Measurements from ENCODE around the gene IGF2BP3. TPM values are rescaled to one million over a fixed set of nuclear protein-coding genes. Genes with fewer than 3 reads are reported as not detected.
"Not testable (repeated sequence)": the region's sequence is repeated elsewhere in the genome, so short reads cannot be mapped to it uniquely, and the experiment has no call there.

Gene IGF2BP3
- total and polyA plus RNA-seq, 2 donors (not counting 1 experiment from before 2014, with no cell fraction given): 4.3 to 11.2 TPM

DNA sequence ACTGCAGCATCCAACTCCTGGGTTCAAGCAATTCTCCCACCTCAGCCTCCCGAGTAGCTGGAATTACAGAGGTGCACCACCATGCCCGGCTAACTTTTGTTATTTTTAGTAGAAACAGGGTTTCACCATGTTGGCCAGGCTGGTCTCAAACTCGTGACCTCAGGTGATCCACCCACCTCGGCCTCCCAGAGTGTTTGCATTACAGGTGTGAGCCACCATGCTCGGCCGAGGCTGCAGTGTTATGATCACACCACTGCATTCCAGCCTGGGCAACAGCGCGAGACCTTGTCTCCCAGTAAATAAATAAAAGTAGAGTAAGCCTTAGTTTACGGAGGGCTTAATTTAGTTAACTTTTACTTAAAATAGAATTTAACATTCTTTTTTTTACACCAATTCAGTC is 23.7 kb upstream of the IGF2BP3 start:
- no peak for DNase-seq (ENCODE audit: low read depth in 2 of 2)
- H3K9ac ChIP-seq (ENCODE audit: insufficient read depth, low read length): no peak overlapping the region

DNA sequence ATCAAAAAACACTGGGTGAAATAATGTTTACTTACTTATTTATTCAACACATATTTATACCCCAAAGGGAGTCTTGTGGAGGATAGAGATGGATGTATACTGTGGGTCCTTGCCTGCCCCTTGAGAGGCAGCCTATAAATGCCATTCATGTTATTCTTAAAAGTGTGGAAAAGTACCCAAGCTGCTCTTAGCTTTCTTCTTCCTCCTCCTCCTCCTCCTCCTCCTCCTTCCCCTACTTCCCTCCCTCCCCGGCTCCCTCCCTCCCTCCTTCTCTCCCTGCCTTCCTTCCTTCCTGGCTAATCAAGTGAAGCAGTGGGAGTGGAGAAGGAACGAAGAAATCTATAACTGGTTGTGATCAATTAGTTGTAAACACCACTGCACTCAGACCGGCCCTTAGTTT is 21.2 kb upstream of the IGF2BP3 start:
- H3K9ac ChIP-seq (ENCODE audit: insufficient read depth, low read length): no peak overlapping the region
- no peak overlapping the region for H3K4me2 ChIP-seq (ENCODE audit: extremely low read depth, insufficient read depth, low read length)
- peak overlapping the region in 1 of 4 experiments; percentile 63 for H3K4me3 ChIP-seq (replicated peaks in 1 of 4; ENCODE audit: control extremely low read depth in 1 of 4, insufficient read depth in 1 of 4, low read depth in 3 of 4, low read length in 4 of 4)

More for the DNA sequence above, 23.7 kb upstream of the IGF2BP3 start:
- Histone ChIP-seq H3K4me3 (replicated peaks in 1 of 4; ENCODE audit: control extremely low read depth in 1 of 4, insufficient read depth in 1 of 4, low read depth in 3 of 4, low read length in 4 of 4) (no peak overlapping the region), H3K27ac (ENCODE audit: insufficient read depth, low read length) (no peak overlapping the region), H3K9me3 (ENCODE audit: control insufficient read depth, insufficient read depth, low read depth, low read length) (no peaks in the 10 kb centered on the region), H3K4me2 (ENCODE audit: extremely low read depth, insufficient read depth, low read length) (no peak overlapping the region), H3K36me3 (ENCODE audit: control insufficient read depth, insufficient read depth, low read length) (no peaks in the 10 kb centered on the region), H3K4me1 (ENCODE audit: control insufficient read depth, extremely low read depth, insufficient read depth, low read length) (no peaks in the 10 kb centered on the region), H3K27me3 (ENCODE audit: control insufficient read depth, insufficient read depth, low read length) (no peaks in the 10 kb centered on the region), H2AFZ (ENCODE audit: low read length) (no peak overlapping the region), H3K79me2 (ENCODE audit: control insufficient read depth, insufficient read depth, low read length) (no peaks in the 10 kb centered on the region), H4K20me1 (ENCODE audit: control insufficient read depth, extremely low read depth, insufficient read depth, low read length) (no peaks in the 10 kb centered on the region)
- TF ChIP-seq EZH2 (IDR thresholded peaks at IDR 0.05; ENCODE audit: low read length, missing control alignments): no peak
- no peak for TF ChIP-seq CTCF (conservative IDR thresholded peaks at IDR 0.05 in 1 of 2, IDR thresholded peaks at IDR 0.05 in 1 of 2; ENCODE audit: low read depth in 1 of 2, low read length in 2 of 2)

GRCh38 chr7:23490357-23491135 is 20.3 kb upstream of the IGF2BP3 start:
- peak overlapping the region; percentile 35 for H2AFZ ChIP-seq (ENCODE audit: low read length)
- H3K4me2 ChIP-seq (ENCODE audit: extremely low read depth, insufficient read depth, low read length): peak overlapping the region; percentile 23
- TF ChIP-seq EZH2 (IDR thresholded peaks at IDR 0.05; ENCODE audit: low read length, missing control alignments) (no peak), CTCF (conservative IDR thresholded peaks at IDR 0.05 in 1 of 2, IDR thresholded peaks at IDR 0.05 in 1 of 2; ENCODE audit: low read depth in 1 of 2, low read length in 2 of 2) (no peak)
- DNase-seq (ENCODE audit: low read depth in 2 of 2): peak; percentile 25 to 57
- H3K27ac ChIP-seq (ENCODE audit: insufficient read depth, low read length): peak overlapping the region; percentile 43
- H3K9me3 ChIP-seq (ENCODE audit: control insufficient read depth, insufficient read depth, low read depth, low read length): no peaks in the 10 kb centered on the region
- peak overlapping the region; percentile 44 for H3K9ac ChIP-seq (ENCODE audit: insufficient read depth, low read length)
- no peaks in the 10 kb centered on the region for H4K20me1 ChIP-seq (ENCODE audit: control insufficient read depth, extremely low read depth, insufficient read depth, low read length)
- H3K27me3 ChIP-seq (ENCODE audit: control insufficient read depth, insufficient read depth, low read length): no peaks in the 10 kb centered on the region
- no peaks in the 10 kb centered on the region for H3K4me1 ChIP-seq (ENCODE audit: control insufficient read depth, extremely low read depth, insufficient read depth, low read length)
- no peaks in the 10 kb centered on the region for H3K79me2 ChIP-seq (ENCODE audit: control insufficient read depth, insufficient read depth, low read length)
- no peaks in the 10 kb centered on the region for H3K36me3 ChIP-seq (ENCODE audit: control insufficient read depth, insufficient read depth, low read length)
- peak overlapping the region; percentile 21 to 63 (median 40) for H3K4me3 ChIP-seq (replicated peaks in 1 of 4; ENCODE audit: control extremely low read depth in 1 of 4, insufficient read depth in 1 of 4, low read depth in 3 of 4, low read length in 4 of 4)

More for the DNA sequence above, 21.2 kb upstream of the IGF2BP3 start:
- no peak for DNase-seq (ENCODE audit: low read depth in 2 of 2)
- Histone ChIP-seq H3K79me2 (ENCODE audit: control insufficient read depth, insufficient read depth, low read length) (no peaks in the 10 kb centered on the region), H3K27me3 (ENCODE audit: control insufficient read depth, insufficient read depth, low read length) (no peaks in the 10 kb centered on the region), H3K9me3 (ENCODE audit: control insufficient read depth, insufficient read depth, low read depth, low read length) (no peaks in the 10 kb centered on the region), H4K20me1 (ENCODE audit: control insufficient read depth, extremely low read depth, insufficient read depth, low read length) (no peaks in the 10 kb centered on the region), H3K27ac (ENCODE audit: insufficient read depth, low read length) (no peak overlapping the region), H3K4me1 (ENCODE audit: control insufficient read depth, extremely low read depth, insufficient read depth, low read length) (no peaks in the 10 kb centered on the region), H2AFZ (ENCODE audit: low read length) (no peak overlapping the region), H3K36me3 (ENCODE audit: control insufficient read depth, insufficient read depth, low read length) (no peaks in the 10 kb centered on the region)
- TF ChIP-seq CTCF (conservative IDR thresholded peaks at IDR 0.05 in 1 of 2, IDR thresholded peaks at IDR 0.05 in 1 of 2; ENCODE audit: low read depth in 1 of 2, low read length in 2 of 2): no peak
- no peak for TF ChIP-seq EZH2 (IDR thresholded peaks at IDR 0.05; ENCODE audit: low read length, missing control alignments)

DNA sequence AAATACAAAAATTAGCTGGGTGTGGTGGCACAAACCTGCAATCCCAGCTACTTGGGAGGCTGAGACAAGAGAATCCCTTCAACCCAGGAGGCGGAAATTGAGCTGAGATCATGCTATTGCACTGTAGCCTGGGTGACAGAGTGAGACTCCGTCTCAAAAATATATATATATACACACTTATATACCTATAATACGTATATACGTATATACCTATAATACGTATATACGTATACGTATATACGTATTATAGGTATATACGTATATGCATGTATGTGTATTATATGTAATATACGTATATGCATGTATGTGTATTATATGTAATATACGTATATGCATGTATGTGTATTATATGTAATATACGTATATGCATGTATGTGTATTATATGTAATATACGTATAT is 18.4 kb upstream of the IGF2BP3 start:
- not testable (repeated sequence) for H3K4me3 ChIP-seq (replicated peaks in 1 of 4; ENCODE audit: control extremely low read depth in 1 of 4, insufficient read depth in 1 of 4, low read depth in 3 of 4, low read length in 4 of 4); H3K27ac ChIP-seq (ENCODE audit: insufficient read depth, low read length); H3K9me3 ChIP-seq (ENCODE audit: control insufficient read depth, insufficient read depth, low read depth, low read length); H3K36me3 ChIP-seq (ENCODE audit: control insufficient read depth, insufficient read depth, low read length); H3K27me3 ChIP-seq (ENCODE audit: control insufficient read depth, insufficient read depth, low read length); H4K20me1 ChIP-seq (ENCODE audit: control insufficient read depth, extremely low read depth, insufficient read depth, low read length); DNase-seq (ENCODE audit: low read depth in 2 of 2); H3K9ac ChIP-seq (ENCODE audit: insufficient read depth, low read length); H2AFZ ChIP-seq (ENCODE audit: low read length); H3K79me2 ChIP-seq (ENCODE audit: control insufficient read depth, insufficient read depth, low read length); H3K4me2 ChIP-seq (ENCODE audit: extremely low read depth, insufficient read depth, low read length); H3K4me1 ChIP-seq (ENCODE audit: control insufficient read depth, extremely low read depth, insufficient read depth, low read length)
